Uterus (tissue), 4 donors: ENCODE data around the gene PLAA. TPM values are rescaled to one million over a fixed set of nuclear protein-coding genes. Genes with fewer than 3 reads are reported as not detected.

Experiments used
- DNase-seq, 2 donors: peaks; one replicate each; pipeline ENCODE4 v3.0.0-alpha.2; 2019 to 2020
- H3K27ac ChIP-seq, 2 donors: fragments of 200-600 bp; sonication (generic); 1 replicate in 1 of 2; 2 replicates in 1 of 2; pipeline ENCODE4 v1.5.1; 2016 to 2018
- H3K27me3 ChIP-seq, 2 donors: fragments of 200-600 bp; sonication (generic); one replicate each; pipeline ENCODE4 v1.5.1; 2018 to 2019; ENCODE audit warnings: control low read depth in 1 of 2
- H3K36me3 ChIP-seq, 2 donors: fragments of 200-600 bp; sonication (generic); one replicate each; pipeline ENCODE4 v1.5.1; 2019; ENCODE audit warnings: control low read depth in 1 of 2
- H3K4me1 ChIP-seq, 2 donors: fragments of 200-600 bp; sonication (generic); one replicate each; pipeline ENCODE4 v1.5.1; 2018 to 2019; ENCODE audit warnings: control low read depth in 1 of 2
- H3K4me3 ChIP-seq, 2 donors: fragments of 200-600 bp; sonication (generic); 1 replicate in 1 of 2; 2 replicates in 1 of 2; pipeline ENCODE4 v1.5.1; 2018 to 2019; ENCODE audit warnings: mild to moderate bottlenecking in 1 of 2
- H3K9me3 ChIP-seq, 2 donors: fragments of 200-600 bp; sonication (generic); one replicate each; pipeline ENCODE4 v1.5.1; 2019; ENCODE audit warnings: control low read depth in 1 of 2
- CTCF ChIP-seq, 4 experiments: fragments of 200-600 bp in 2 of 4; fragments of 450-650 bp in 2 of 4; sonication (generic) in 2 of 4; IDR thresholded peaks; one replicate each; pipeline ENCODE4 v1.5.1; 2016 to 2019; ENCODE audit warnings: antibody characterized with exemption in 4 of 4, mild to moderate bottlenecking in 2 of 4, moderate library complexity in 1 of 4
- POLR2A ChIP-seq, 2 donors: fragments of 450-650 bp; IDR thresholded peaks; one replicate each; pipeline ENCODE4 v1.6.1; 2016; ENCODE audit warnings: antibody characterized with exemption in 2 of 2, mild to moderate bottlenecking in 1 of 2, moderate library complexity in 1 of 2
- intact Hi-C: fragments of 100-400 bp; cut with DNase I; formaldehyde crosslinking; loops from one replicate; pipeline ENCODE4 v1.15.1; 2023; ENCODE audit warnings: low total_unique reads
- total RNA-seq, 4 donors: library from RNA; depleted of rRNA in 3 of 4; stranded (reverse); fragments of >200 nt in 3 of 4; gene quantifications; one replicate each; pipeline versions ENCODE4 v1.1.0 to v1.2.4, GENCODE V29; 2014 to 2023
- donor health status: DM: yes; HTN: yes; CAD: no.

The PLAA gene
- total RNA-seq, 4 donors from 2014 or later = 11.3 to 34.8 (median 23.4) TPM

GRCh38 chr9:26935847-26936246 lies 11.2 kb downstream of the PLAA start:
- Histone ChIP-seq H3K27me3 (no peaks in the 10 kb centered on the region), H3K9me3 (peaks cover 0 to 6% of the 10 kb centered on the region in 2 donors), H3K4me3 (no peak overlapping the region), H3K27ac (no peak overlapping the region), H3K36me3 (no peaks in the 10 kb centered on the region), H3K4me1 (no peaks in the 10 kb centered on the region)
- DNase-seq = no peak
- TF ChIP-seq POLR2A (IDR thresholded peaks at IDR 0.05) = no peak
- intact Hi-C loops = no loop called here

- Histone ChIP-seq H3K4me3 (no peak overlapping the region), H3K36me3 (no peaks in the 10 kb centered on the region), H3K4me1 (no peaks in the 10 kb centered on the region), H3K27ac (no peak overlapping the region), H3K9me3 (no peaks in the 10 kb centered on the region), H3K27me3 (no peaks in the 10 kb centered on the region)
- no peak for TF ChIP-seq POLR2A (IDR thresholded peaks at IDR 0.05)
- TF ChIP-seq CTCF (IDR thresholded peaks at IDR 0.05) = no peak
- intact Hi-C loops = no loop called here
- no peak for DNase-seq
These were observed 18.0 kb downstream of the PLAA start for GRCh38 chr9:26928902-26929495.

GRCh38 chr9:26925609-26926008 lies 21.4 kb downstream of the PLAA start:
- Histone ChIP-seq H3K9me3 (no peaks in the 10 kb centered on the region), H3K27me3 (no peaks in the 10 kb centered on the region), H3K4me3 (no peak overlapping the region), H3K36me3 (no peaks in the 10 kb centered on the region), H3K27ac (no peak overlapping the region), H3K4me1 (no peaks in the 10 kb centered on the region)
- TF ChIP-seq CTCF (IDR thresholded peaks at IDR 0.05) (no peak), POLR2A (IDR thresholded peaks at IDR 0.05) (no peak)
- intact Hi-C loops = no loop called here
- no peak for DNase-seq

- no peaks in the 10 kb centered on the region for H3K27me3 ChIP-seq
- DNase-seq = no peak
- intact Hi-C loops = no loop called here
- no peak overlapping the region for H3K4me3 ChIP-seq
- no peaks in the 10 kb centered on the region for H3K4me1 ChIP-seq
- H3K9me3 ChIP-seq = no peaks in the 10 kb centered on the region
- TF ChIP-seq CTCF (IDR thresholded peaks at IDR 0.05) (no peak), POLR2A (IDR thresholded peaks at IDR 0.05) (no peak)
- H3K36me3 ChIP-seq = no peaks in the 10 kb centered on the region
- no peak overlapping the region for H3K27ac ChIP-seq
These were observed 27.3 kb downstream of the PLAA start for GRCh38 chr9:26919698-26920097.

GRCh38 chr9:26913138-26913668 lies 33.8 kb downstream of the PLAA start:
- Histone ChIP-seq H3K27ac (no peak overlapping the region), H3K36me3 (peaks cover 0 to 2% of the 10 kb centered on the region in 2 donors), H3K4me3 (no peak overlapping the region), H3K4me1 (no peaks in the 10 kb centered on the region), H3K27me3 (no peaks in the 10 kb centered on the region), H3K9me3 (no peaks in the 10 kb centered on the region)
- DNase-seq = no peak
- TF ChIP-seq POLR2A (IDR thresholded peaks at IDR 0.05) (no peak), CTCF (IDR thresholded peaks at IDR 0.05) (no peak)
- intact Hi-C loops = no loop called here
